Large intestine (tissue), 3 donors: ENCODE results near the gene UBTF. TPM values are rescaled to one million over a fixed set of nuclear protein-coding genes. Genes with fewer than 3 reads are reported as not detected.

Experiments used
- DNase-seq, 2 donors: peaks; one replicate each; pipeline versions ENCODE4 v3.0.0 to v3.0.0-alpha.2; 2013
- H3K27ac ChIP-seq: one replicate; pipeline ENCODE4 v1.5.1; 2013; ENCODE audit warnings: low read length
- H3K27me3 ChIP-seq: 2 replicates; pipeline ENCODE4 v1.6.1; 2013; ENCODE audit warnings: low read length; ENCODE audit not compliant: control insufficient read depth, insufficient read depth
- H3K36me3 ChIP-seq: 2 replicates; pipeline ENCODE4 v1.6.1; 2013; ENCODE audit warnings: low read length; ENCODE audit not compliant: control insufficient read depth, insufficient read depth
- H3K4me1 ChIP-seq: one replicate; pipeline ENCODE4 v1.6.1; 2013; ENCODE audit warnings: low read length; ENCODE audit not compliant: control insufficient read depth, insufficient read depth
- H3K4me3 ChIP-seq: one replicate; pipeline ENCODE4 v1.5.1; 2013; ENCODE audit warnings: low read length
- H3K9me3 ChIP-seq: one replicate; pipeline ENCODE4 v1.6.1; 2013; ENCODE audit warnings: mild to moderate bottlenecking, low read depth, low read length, moderate library complexity; ENCODE audit not compliant: control insufficient read depth
- WGBS: methylation state at CpG from one replicate; pipeline ENCODE4 v1.1.5; 2013; ENCODE audit warnings: low lambda C conversion rate; ENCODE audit not compliant: insufficient coverage; 5-methylcytosine and 5-hydroxymethylcytosine counted together
- polyA plus RNA-seq: library from polyadenylated mRNA; unstranded; fragments of 120-200 nt; gene quantifications from one replicate; pipeline ENCODE4 v1.2.1, GENCODE V29; 2013

Gene UBTF
- polyA plus RNA-seq, 1 donor: 67.4 TPM

GRCh38 chr17:44186307-44187130 lies 33.0 kb downstream of the UBTF start, which contains the start of gene TMUB2:
TMUB2 (plus strand) TSS chr17:44186972; CDS start chr17:44187709, 737 bp downstream.
- Histone ChIP-seq H3K4me3 (peak within 1 kb of the TSS; percentile 98), H3K36me3 (peaks cover 34% of the 10 kb centered on the region), H3K4me1 (peaks cover 10% of the 10 kb centered on the region), H3K27me3 (no peaks in the 10 kb centered on the region), H3K9me3 (no peaks in the 10 kb centered on the region), H3K27ac (peak within 1 kb of the TSS; percentile 95)
- no CpG with 5 or more reads among the region's 50 CpGs for WGBS
- peak; percentile 99 for DNase-seq

GRCh38 chr17:44184212-44184810 lies 35.2 kb downstream of the UBTF start:
- no CpG with 5 or more reads among the region's 8 CpGs for WGBS
- Histone ChIP-seq H3K4me3 (no peak overlapping the region), H3K27ac (no peak overlapping the region), H3K4me1 (peaks cover 10% of the 10 kb centered on the region), H3K36me3 (peaks cover 20% of the 10 kb centered on the region), H3K27me3 (no peaks in the 10 kb centered on the region), H3K9me3 (no peaks in the 10 kb centered on the region)
- no peak for DNase-seq

- Histone ChIP-seq H3K27me3 (no peaks in the 10 kb centered on the region), H3K4me3 (no peak overlapping the region), H3K36me3 (peaks cover 19% of the 10 kb centered on the region), H3K9me3 (no peaks in the 10 kb centered on the region), H3K27ac (no peak overlapping the region), H3K4me1 (peaks cover 6% of the 10 kb centered on the region)
- WGBS: no CpG with 5 or more reads among the region's 2 CpGs
- DNase-seq: no peak
Observed at GRCh38 chr17:44183024-44183423, 36.5 kb downstream of the UBTF start.

GRCh38 chr17:44178133-44178532 lies 41.3 kb downstream of the UBTF start:
- Histone ChIP-seq H3K36me3 (peaks cover 38% of the 10 kb centered on the region), H3K4me1 (no peaks in the 10 kb centered on the region), H3K27ac (no peak overlapping the region), H3K9me3 (no peaks in the 10 kb centered on the region), H3K27me3 (no peaks in the 10 kb centered on the region), H3K4me3 (no peak overlapping the region)
- WGBS: no CpG with 5 or more reads among the region's 14 CpGs
- DNase-seq: no peak

GRCh38 chr17:44177640-44178039 lies 41.8 kb downstream of the UBTF start:
- no CpG with 5 or more reads among the region's 4 CpGs for WGBS
- Histone ChIP-seq H3K9me3 (no peaks in the 10 kb centered on the region), H3K36me3 (peaks cover 37% of the 10 kb centered on the region), H3K4me1 (no peaks in the 10 kb centered on the region), H3K4me3 (no peak overlapping the region), H3K27ac (no peak overlapping the region), H3K27me3 (no peaks in the 10 kb centered on the region)
- DNase-seq: no peak

- peaks cover 30% of the 10 kb centered on the region for H3K36me3 ChIP-seq
- DNase-seq: no peak
- WGBS: no CpG with 5 or more reads among the region's 54 CpGs
Observed at GRCh38 chr17:44176671-44177501, 42.6 kb downstream of the UBTF start.

GRCh38 chr17:44176257-44176656 lies 43.2 kb downstream of the UBTF start:
- no CpG with 5 or more reads among the region's 1 CpG for WGBS

More at GRCh38 chr17:44176671-44177501, 42.6 kb downstream of the UBTF start:
- Histone ChIP-seq H3K4me3 (no peak overlapping the region), H3K4me1 (no peaks in the 10 kb centered on the region), H3K27ac (no peak overlapping the region), H3K9me3 (no peaks in the 10 kb centered on the region), H3K27me3 (no peaks in the 10 kb centered on the region)

GRCh38 chr17:44174427-44174826 lies 45.0 kb downstream of the UBTF start:
- no peak overlapping the region for H3K27ac ChIP-seq
- H3K4me3 ChIP-seq: no peak overlapping the region
- DNase-seq: no peak
- WGBS: no CpG with 5 or more reads among the region's 2 CpGs
- H3K4me1 ChIP-seq: peaks cover 6% of the 10 kb centered on the region
- H3K9me3 ChIP-seq: no peaks in the 10 kb centered on the region
- peaks cover 7% of the 10 kb centered on the region for H3K27me3 ChIP-seq
- H3K36me3 ChIP-seq: peaks cover 25% of the 10 kb centered on the region

More at GRCh38 chr17:44176257-44176656, 43.2 kb downstream of the UBTF start:
- H3K9me3 ChIP-seq: no peaks in the 10 kb centered on the region
- no peak overlapping the region for H3K27ac ChIP-seq
- H3K27me3 ChIP-seq: no peaks in the 10 kb centered on the region
- no peak for DNase-seq
- H3K4me1 ChIP-seq: no peaks in the 10 kb centered on the region
- H3K36me3 ChIP-seq: peaks cover 25% of the 10 kb centered on the region
- no peak overlapping the region for H3K4me3 ChIP-seq

GRCh38 chr17:44171931-44172455 lies 47.5 kb downstream of the UBTF start:
- Histone ChIP-seq H3K4me3 (no peak overlapping the region), H3K27ac (no peak overlapping the region), H3K27me3 (peaks cover 7% of the 10 kb centered on the region), H3K9me3 (no peaks in the 10 kb centered on the region), H3K4me1 (peaks cover 10% of the 10 kb centered on the region), H3K36me3 (peaks cover 9% of the 10 kb centered on the region)
- DNase-seq: no peak
- WGBS: no CpG with 5 or more reads among the region's 17 CpGs
